ENCODE measurements around the gene TTC23L. TPM values are rescaled to one million over a fixed set of nuclear protein-coding genes. Genes with fewer than 3 reads are reported as not detected.

TTC23L gene
- total and polyA plus RNA-seq, 2 of the 8 experiments (the other 6 are each of a cell fraction or from before 2014, with no cell fraction given): 1.1 to 2.4 TPM

DNA sequence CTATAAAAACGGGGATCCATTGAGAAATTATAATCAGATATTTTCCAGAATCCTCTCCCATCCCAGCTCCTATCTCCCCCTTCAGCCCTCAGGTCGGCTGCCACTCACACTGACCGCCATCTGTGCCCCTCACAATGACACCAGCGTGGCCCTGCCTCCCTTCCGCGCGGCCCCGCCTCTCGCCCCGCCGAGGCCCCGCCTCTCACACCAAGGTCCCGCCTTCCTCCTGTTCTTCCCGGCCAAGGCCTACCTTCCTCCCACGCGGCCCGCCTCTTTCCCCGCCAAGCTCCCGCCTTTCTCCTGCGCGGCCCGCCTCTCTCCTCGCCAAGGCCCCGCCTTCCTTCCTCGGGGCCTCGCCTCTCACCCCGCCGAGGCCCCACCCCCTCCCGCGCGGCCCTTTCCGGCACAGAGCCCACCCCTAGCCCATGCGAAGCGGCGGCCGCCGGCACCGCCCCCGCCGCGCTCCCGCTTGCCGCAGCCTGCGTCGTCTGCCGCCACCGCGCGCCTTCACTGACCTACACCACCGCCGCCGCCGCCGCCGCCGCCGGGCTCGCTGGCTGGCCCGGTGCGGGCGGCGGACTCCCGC, 90.3 kb downstream of the TTC23L start, which contains the start of gene DNAJC21 (continued):
- TF ChIP-seq, protein P1, sequence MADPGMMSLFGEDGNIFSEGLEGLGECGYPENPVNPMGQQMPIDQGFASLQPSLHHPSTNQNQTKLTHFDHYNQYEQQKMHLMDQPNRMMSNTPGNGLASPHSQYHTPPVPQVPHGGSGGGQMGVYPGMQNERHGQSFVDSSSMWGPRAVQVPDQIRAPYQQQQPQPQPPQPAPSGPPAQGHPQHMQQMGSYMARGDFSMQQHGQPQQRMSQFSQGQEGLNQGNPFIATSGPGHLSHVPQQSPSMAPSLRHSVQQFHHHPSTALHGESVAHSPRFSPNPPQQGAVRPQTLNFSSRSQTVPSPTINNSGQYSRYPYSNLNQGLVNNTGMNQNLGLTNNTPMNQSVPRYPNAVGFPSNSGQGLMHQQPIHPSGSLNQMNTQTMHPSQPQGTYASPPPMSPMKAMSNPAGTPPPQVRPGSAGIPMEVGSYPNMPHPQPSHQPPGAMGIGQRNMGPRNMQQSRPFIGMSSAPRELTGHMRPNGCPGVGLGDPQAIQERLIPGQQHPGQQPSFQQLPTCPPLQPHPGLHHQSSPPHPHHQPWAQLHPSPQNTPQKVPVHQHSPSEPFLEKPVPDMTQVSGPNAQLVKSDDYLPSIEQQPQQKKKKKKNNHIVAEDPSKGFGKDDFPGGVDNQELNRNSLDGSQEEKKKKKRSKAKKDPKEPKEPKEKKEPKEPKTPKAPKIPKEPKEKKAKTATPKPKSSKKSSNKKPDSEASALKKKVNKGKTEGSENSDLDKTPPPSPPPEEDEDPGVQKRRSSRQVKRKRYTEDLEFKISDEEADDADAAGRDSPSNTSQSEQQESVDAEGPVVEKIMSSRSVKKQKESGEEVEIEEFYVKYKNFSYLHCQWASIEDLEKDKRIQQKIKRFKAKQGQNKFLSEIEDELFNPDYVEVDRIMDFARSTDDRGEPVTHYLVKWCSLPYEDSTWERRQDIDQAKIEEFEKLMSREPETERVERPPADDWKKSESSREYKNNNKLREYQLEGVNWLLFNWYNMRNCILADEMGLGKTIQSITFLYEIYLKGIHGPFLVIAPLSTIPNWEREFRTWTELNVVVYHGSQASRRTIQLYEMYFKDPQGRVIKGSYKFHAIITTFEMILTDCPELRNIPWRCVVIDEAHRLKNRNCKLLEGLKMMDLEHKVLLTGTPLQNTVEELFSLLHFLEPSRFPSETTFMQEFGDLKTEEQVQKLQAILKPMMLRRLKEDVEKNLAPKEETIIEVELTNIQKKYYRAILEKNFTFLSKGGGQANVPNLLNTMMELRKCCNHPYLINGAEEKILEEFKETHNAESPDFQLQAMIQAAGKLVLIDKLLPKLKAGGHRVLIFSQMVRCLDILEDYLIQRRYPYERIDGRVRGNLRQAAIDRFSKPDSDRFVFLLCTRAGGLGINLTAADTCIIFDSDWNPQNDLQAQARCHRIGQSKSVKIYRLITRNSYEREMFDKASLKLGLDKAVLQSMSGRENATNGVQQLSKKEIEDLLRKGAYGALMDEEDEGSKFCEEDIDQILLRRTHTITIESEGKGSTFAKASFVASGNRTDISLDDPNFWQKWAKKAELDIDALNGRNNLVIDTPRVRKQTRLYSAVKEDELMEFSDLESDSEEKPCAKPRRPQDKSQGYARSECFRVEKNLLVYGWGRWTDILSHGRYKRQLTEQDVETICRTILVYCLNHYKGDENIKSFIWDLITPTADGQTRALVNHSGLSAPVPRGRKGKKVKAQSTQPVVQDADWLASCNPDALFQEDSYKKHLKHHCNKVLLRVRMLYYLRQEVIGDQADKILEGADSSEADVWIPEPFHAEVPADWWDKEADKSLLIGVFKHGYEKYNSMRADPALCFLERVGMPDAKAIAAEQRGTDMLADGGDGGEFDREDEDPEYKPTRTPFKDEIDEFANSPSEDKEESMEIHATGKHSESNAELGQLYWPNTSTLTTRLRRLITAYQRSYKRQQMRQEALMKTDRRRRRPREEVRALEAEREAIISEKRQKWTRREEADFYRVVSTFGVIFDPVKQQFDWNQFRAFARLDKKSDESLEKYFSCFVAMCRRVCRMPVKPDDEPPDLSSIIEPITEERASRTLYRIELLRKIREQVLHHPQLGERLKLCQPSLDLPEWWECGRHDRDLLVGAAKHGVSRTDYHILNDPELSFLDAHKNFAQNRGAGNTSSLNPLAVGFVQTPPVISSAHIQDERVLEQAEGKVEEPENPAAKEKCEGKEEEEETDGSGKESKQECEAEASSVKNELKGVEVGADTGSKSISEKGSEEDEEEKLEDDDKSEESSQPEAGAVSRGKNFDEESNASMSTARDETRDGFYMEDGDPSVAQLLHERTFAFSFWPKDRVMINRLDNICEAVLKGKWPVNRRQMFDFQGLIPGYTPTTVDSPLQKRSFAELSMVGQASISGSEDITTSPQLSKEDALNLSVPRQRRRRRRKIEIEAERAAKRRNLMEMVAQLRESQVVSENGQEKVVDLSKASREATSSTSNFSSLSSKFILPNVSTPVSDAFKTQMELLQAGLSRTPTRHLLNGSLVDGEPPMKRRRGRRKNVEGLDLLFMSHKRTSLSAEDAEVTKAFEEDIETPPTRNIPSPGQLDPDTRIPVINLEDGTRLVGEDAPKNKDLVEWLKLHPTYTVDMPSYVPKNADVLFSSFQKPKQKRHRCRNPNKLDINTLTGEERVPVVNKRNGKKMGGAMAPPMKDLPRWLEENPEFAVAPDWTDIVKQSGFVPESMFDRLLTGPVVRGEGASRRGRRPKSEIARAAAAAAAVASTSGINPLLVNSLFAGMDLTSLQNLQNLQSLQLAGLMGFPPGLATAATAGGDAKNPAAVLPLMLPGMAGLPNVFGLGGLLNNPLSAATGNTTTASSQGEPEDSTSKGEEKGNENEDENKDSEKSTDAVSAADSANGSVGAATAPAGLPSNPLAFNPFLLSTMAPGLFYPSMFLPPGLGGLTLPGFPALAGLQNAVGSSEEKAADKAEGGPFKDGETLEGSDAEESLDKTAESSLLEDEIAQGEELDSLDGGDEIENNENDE (IDR thresholded peaks at IDR 0.05; ENCODE audit: insufficient replicate concordance, low read length): no peak
- TF ChIP-seq, protein P2, sequence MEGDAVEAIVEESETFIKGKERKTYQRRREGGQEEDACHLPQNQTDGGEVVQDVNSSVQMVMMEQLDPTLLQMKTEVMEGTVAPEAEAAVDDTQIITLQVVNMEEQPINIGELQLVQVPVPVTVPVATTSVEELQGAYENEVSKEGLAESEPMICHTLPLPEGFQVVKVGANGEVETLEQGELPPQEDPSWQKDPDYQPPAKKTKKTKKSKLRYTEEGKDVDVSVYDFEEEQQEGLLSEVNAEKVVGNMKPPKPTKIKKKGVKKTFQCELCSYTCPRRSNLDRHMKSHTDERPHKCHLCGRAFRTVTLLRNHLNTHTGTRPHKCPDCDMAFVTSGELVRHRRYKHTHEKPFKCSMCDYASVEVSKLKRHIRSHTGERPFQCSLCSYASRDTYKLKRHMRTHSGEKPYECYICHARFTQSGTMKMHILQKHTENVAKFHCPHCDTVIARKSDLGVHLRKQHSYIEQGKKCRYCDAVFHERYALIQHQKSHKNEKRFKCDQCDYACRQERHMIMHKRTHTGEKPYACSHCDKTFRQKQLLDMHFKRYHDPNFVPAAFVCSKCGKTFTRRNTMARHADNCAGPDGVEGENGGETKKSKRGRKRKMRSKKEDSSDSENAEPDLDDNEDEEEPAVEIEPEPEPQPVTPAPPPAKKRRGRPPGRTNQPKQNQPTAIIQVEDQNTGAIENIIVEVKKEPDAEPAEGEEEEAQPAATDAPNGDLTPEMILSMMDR (IDR thresholded peaks at IDR 0.05; ENCODE audit: control extremely low read depth in 1 of 3, insufficient read depth in 1 of 3, low read depth in 1 of 3, low read length in 3 of 3): no peak
- TF ChIP-seq TCF12 (IDR thresholded peaks at IDR 0.05; ENCODE audit: low read depth, low read length): no peak
- no peak for TF ChIP-seq ASH2L (IDR thresholded peaks at IDR 0.05; ENCODE audit: low read length)
- TF ChIP-seq KDM4A (IDR thresholded peaks at IDR 0.05; ENCODE audit: low read depth, low read length, severe bottlenecking): no peak
- TF ChIP-seq HDAC2 (IDR thresholded peaks at IDR 0.05; ENCODE audit: borderline replicate concordance in 1 of 2, low read depth in 2 of 2, low read length in 2 of 2): no peak
- no peak for TF ChIP-seq SP2 (IDR thresholded peaks at IDR 0.05; ENCODE audit: low read length)
- peak; percentile 4; the same call in 1 of the 2 replicates for TF ChIP-seq POLR2AphosphoS5 (IDR thresholded peaks at IDR 0.05; ENCODE audit: low read depth, low read length)

Measured in H1 (cell line).